HG03571 (cell line): ENCODE results near the gene SGPP1.
"Not testable (repeated sequence)": the region's sequence is repeated elsewhere in the genome, so short reads cannot be mapped to it uniquely, and the experiment has no call there.

ENCODE experiments used
- ATAC-seq: cut with Tn5 transposase; IDR thresholded peaks from one replicate; pipeline ENCODE4 v1.9.1; 2021; ENCODE audit not compliant: unreplicated experiment

Gene SGPP1

DNA sequence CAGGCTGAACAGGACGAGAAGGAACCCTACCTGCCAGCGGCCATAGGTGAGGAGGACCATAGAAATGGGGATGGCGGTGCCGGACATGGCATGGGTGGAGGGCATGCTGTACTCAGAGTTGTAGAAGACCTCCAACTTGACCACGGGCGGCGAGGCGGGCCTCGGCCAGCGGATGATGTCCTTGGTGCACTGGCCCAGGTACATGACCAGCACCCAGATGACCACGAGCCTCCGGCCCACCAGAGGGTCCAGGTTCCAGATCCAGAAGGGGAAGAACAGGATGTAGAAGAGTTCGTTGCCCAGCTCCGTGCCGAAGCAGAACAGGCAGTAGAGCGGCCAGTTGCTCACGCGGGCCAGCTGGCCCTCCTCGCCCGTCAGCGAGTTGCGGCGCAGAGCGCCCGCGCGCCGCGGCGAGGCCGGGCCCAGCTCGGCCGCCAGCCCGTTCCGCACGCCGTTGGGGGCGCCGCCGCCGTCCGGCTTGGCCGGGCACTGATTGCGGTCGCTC, 582 bp downstream of the SGPP1 start:
- peak; percentile 27 for ATAC-seq

DNA sequence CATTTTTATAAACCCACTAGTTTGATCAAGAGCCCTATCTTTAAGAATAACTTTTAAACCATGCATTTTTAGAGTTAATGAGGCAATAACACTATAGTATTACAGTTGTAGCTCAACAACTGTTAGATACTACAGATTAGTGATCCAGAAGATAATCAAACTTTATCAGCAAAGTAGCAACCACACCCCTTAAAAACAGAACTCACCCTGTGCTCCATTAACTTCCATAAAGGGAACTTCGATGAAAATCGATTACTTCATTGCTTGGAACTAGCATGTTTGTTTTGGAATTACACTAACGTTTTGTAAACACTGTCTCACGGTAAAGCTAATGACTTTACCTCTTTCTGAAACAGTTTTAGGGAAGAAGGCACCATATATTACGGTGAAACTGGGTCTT, 1.4 kb downstream of the SGPP1 start:
- no peak for ATAC-seq

DNA sequence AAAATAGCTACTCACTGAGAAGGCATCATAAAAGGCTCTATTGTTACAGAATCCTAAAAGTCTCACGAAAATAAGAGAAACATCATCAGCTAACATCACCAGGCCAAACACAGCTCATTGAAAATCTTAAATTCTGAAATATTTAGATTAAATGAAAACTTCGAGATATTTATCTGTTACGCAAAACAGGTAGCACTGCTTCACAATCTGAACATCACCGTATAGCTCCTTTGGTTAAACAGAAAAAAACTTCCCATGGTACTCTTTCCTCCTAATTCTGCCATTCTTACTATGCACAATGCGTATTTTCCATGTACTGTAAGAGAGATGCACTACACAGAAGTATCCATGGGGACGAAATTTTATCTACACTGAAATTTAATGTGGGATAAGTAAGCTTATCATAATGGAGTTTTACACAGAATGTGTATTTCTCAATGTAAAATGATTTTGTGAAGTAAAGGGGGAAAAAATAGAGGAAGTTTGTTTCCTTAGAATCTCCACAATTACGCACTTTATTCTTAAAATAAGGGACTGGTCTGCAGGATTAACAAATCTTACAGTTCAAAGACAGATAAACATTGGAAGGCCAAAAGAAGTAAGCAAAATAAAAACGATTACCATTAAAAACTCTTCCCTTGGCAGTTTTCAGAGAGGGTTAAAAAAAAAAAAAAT, 1.9 kb downstream of the SGPP1 start:
- no peak for ATAC-seq

DNA sequence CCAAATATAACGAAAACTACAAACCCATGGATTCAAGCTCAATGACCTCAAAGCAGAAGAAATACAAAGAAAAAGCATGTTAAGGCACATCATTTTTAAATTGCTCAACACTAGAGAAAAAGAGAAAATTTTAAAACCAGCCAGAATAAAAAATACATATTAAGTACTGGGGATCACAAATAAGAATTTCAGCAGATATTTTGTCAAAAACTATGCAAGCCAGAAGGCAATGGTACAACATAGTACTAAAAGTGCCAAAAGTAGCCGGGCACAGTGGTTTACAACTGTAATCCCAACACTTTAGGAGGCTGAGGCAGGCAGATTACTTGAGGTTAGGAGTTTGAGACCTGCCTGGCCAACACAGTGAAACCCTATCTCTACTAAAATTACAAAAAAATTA, 10.2 kb downstream of the SGPP1 start:
- ATAC-seq, result no peak

DNA sequence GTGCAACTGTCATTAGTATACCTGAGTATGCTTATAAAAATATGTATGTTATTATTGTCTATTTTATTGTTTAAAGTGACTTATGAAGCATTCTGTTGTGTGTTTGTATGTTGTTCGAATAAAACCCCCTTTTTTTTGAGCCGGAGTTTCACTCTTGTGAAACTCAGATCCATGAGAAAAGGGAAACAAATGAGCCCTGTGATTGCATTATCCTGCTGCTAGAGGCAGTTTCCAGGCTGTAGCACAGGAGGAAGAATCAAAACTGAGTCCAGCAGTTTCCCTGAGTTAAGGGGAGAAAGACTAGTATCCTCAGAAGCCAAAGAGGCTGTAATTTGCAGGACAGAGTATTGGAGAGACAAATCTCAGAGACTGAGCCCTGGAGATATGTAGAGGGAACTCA, 12.5 kb downstream of the SGPP1 start:
- ATAC-seq, result no peak

DNA sequence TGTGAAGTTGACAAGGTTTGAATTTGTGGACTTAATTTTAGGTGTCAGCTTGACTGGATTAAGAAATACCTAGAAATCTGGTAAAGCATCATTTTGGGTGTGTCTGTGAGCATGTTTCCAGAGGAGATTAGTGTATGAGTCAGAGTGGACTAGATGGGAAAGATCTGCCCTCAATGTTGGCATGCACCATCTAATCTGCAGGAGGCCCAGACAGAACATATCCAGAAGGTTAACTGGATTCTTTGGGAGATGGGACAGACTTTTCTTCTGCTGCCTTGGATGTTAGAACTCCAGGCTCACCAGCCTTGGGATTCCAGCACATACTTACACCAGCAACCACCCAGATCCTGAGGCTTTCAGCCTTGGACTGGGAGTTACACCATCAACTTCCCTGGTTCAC, 14.1 kb downstream of the SGPP1 start:
- ATAC-seq, result no peak

DNA sequence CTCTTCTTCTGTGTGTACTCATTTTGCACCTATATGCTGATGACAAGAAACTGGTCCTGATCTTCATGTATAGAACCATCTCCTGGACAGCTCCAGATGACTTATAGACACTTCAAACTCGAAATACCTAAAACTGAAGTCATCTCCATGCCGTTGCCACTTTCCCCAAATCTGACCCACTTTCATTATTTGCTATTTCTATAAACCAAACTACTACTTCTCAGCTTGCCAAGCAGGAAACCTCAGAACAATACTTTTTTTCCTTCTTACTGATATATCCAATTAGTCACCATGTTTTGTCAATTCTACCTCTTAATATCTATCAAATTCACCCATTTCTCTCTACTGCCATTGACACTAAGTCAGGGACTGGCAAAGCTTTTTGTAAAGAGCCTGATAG, 14.8 kb downstream of the SGPP1 start:
- ATAC-seq, result no peak

DNA sequence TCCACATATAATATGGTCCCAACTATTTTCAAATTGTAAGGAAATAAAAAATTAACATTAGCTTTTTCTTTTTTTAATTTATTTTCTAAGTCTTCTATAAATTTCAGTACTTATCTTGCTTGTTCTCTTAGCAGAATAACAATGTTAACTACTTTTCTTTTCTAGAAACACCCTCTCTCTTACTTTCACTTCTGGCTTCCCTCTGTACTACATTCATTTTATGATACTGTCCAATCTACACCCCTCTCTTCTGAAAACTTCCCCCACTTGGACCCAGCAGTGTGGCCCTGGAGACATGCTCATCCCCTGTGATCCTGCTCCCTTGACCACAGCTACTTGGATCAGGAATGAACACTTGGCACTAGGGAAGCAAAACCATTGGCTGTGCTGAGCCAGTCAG, 15.7 kb downstream of the SGPP1 start:
- no peak for ATAC-seq

DNA sequence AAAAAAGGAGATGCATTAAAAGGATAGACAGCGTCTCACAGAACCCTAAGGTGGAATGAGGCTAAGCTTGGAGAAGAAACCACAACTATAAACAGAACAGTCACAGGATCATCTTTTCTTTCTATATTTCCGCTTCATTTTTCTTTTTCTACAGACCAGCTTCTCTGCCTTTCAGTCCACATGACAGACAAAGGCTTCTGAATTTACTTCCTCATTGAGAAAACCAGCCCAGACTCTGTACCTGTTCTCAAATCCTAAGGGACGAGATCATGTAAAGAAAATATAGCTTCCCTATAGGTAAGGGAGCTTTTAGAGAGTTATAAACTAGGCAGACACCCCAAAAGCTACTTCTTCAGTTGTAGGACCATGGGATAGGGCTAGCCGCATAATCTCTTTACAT, 17.4 kb downstream of the SGPP1 start:
- ATAC-seq, result no peak

DNA sequence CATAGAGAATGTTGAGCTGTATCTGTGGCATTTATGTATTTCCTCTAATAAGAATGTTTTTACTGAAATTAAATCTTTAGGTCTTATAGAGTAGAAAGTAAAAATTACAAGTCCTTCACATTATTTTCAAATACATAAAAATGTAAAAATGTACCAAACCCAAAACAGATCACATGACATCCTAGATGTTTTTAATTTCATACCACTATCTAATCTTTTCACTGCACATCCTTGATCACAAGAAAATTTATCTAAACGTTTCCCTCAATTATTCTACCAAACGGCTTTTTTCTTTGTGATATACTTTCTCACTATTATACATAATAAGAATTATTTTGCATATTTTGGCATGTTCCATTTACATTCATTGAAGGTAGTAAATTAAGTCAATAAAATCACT, 18.3 kb downstream of the SGPP1 start:
- no peak for ATAC-seq

DNA sequence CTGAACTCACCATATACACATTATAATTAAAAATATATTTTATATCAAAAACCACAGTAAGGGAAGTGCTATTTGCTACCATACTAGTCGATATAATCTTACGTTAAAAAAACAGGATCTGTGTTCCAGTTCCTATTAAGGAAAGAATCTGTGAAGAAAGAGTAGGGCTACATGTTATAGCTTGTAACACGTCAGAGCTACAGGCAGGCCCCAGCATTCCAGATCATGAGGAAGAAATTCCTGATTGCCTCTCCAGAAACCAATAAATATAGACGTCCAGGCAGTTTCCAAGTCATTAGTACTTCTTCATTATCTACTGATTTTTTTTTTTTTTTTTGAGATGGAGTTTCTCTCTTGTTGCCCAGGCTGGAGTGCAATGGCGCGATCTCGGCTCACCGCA, 20.6 kb downstream of the SGPP1 start:
- ATAC-seq, result no peak

DNA sequence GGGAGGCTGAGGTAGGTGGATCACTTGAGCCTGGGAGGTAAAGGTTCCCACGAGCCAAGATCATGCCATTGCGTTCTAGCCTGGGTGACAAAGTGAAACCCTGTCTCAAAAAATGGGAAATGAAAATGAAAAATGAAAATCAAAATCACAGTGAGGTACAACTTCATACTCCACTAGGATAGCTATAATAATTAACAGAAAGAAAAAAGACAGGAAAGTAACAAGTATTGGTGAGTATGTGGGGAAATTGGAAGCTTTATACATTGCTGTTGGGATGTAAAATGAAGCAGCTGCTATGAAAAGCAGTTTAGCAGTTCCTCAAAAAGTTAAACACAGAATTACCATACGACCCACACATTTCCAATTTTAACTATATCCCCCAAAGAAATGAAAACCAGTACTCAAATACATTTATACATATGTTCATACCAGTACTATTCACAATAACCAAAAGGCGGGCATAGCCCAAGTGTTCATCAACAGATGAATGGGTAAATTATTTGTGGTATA, 22.2 kb downstream of the SGPP1 start:
- peak; percentile 65 for ATAC-seq

DNA sequence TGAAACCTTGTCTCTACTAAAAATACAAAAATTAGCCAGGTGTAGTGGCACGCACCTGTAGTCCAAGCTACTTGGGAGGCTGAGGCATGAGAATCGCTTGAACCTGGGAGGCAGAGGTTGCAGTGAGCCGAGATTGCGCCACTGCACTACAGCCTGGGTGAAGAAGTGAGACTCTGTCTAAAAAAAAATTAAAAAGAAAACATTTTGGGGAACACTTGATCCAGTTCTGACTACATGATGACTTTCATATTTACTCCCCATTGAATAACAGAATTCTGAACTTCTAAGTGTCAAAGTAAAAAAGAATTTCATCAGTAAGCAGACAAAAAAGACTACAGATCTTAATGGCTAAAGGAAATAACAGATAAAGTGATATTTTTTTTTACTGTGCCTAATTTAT, 25.3 kb downstream of the SGPP1 start:
- not testable (repeated sequence) for ATAC-seq

DNA sequence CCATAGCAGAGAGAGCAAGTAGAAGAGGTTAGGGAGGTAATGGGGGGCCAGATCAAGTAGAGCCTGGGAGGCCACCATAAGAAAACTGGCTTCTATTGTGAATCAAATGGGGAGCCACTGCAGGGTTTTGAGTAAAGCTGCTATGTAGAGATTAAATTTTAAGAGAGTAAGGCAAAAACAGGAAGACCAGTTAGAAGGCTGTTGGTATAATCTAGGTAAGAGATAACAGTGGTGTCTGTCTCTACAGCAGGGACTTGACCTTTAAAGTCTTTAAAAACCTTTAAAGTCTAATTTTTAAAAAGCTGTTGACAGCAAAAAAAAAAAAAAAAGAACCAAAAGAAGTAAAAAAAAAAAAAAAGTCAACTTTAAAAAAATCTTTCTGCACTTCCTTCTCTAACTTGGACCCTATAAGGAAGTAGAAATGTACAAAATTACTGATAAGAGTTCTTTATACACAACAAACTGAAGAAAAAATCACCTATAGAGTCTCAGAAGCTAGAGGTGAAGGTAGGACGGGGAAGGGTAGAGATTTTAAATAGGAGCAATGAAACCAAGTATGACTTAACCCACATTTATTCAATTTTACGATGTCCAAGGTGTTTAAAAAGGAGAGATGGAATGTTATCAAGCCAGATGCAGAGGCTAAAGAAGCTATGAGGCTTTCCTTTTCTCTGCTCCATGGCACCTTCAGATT, 26.1 kb downstream of the SGPP1 start:
- ATAC-seq, result no peak

DNA sequence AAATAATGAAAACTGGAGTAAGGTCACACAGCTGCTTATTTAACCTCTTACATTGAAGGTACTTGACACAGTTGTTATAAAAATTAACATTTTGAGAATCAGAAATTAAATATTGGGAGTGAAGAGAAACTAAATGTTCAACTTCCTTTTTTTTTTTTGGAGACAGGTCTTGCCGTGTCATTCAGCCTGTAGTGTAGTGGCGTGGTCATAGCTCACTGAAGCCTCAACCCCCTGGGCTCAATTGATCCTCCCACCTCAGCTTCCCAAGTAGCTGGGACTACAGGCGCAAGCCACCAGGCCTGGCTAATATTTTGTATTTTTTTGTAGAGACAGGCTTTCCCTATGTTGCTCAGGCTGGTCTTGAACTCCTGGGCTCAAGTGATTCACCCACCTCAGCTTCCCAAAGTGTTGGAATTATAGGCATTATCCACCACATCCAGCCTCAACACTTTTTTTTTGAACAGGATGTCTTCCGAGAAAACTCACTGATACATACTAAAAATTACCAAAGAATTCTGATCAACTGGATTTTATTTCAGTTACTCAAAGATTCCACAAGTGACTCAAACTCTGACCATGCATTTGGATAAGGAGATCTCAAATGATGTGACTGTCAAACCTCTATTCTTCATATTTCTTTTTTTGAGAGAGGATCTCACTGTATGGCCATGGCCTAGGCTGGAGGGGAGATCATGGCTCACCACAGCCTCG, 35.4 kb downstream of the SGPP1 start:
- ATAC-seq, result no peak

DNA sequence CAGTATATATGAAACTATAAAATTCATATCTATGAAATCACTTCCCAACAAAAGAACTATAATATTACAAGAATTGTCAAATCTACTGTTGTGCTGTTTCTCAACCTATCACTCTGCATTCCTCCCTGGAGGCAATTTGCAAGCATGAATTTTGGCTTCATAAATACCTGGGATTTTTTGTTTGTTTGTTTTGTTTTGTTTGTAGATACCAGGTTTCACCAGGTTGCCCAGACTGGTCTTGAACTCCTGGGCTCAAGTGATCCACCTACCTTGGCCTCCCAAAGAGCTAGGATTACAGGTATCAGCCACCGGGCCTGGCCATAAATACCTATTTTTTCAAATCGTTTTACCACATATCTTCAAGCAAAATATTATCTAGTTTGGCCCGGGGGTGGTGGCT, 38.7 kb downstream of the SGPP1 start:
- ATAC-seq, result no peak

DNA sequence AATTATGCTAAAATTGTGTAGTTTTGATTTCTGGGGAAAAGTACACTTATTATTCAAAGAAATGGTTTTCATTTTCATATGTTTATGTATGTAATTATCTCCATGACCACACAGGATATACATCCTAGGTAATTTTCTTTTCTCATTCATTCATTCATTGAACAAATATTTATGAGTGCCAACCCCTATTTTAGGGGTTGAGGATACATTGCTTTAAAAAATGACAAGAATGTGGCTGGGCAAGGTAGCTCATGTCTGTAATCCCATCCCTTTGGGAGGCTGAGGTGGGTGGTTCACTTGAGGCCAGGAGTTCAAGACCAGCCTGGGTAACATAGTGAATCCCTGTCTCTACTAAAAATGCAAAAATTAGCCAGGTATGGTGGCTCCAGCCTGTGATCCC, 40.9 kb downstream of the SGPP1 start:
- ATAC-seq, result no peak

DNA sequence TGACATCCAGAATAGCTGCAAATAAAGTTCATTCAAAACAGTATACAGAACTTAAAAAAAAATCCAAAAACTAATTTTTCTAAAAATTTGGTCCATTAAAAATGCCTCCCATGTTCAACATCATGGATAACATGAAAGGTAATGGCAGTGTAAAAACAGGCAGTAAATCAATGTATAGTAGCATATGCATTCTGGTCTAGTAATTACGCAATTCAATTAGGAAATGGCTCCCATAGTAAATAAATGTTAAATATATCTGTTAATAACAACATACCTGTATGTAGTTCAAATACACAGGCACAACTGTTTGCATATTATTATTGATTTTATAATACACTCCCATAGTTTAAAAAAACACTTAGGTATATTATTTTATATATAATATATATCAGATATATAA, 42.5 kb downstream of the SGPP1 start:
- ATAC-seq, result no peak

DNA sequence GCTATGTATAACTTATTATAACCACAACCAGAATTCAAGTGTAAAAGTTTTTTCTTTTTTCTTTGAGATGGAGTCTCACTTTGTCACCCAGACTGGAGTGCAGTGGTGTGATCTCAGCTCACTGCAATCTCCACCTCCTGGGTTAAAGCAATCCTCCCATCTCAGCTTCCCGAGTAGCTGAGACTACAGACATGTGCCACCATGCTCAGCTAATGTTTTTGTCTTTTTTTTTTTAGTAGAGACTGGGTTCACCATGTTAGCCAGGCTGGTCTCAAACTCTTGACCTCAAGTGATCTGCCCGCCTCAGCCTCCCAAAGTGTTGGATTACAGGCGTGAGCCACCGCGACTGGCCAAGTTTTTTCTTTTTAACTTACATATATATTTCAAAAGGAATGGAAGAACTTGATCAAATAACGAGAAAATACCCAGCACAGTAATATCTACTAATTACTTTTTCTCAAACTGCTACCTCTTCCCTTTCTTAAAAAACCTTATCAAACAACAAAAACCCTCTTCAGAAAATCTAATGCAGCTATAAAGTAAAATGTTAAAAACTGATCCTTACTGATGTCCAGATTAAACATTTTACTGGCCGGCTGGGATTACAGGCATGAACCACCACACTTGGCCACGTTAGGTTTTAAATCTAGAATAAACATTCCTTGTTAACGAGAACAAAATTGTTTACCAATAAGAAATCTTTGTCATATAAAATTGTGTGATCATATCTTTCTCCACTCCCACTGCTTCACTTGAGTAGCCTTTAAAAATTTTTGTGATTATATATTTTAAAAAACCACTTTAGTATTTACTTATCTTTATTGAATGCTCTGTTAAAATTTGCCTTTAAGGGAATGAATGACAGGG, 44.9 kb downstream of the SGPP1 start:
- no peak for ATAC-seq

DNA sequence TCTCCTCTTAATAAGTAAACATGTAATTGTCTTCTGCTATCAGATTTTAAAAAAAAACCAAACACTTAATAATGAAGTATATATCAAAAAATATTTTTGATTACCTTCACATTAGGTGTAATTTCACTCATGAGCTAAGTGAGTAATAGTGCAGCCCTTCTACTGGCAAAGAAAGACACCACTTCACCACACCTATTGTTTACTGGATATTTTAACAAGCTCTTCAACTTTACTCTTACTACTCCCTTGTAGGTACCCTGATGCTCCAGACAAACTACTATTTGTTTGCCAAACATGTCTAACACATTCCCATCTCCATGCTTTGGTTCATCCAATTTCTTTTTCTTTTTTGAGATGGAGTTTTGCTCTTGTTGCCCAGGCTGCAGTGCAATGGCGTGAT, 49.3 kb downstream of the SGPP1 start:
- ATAC-seq, result no peak

DNA sequence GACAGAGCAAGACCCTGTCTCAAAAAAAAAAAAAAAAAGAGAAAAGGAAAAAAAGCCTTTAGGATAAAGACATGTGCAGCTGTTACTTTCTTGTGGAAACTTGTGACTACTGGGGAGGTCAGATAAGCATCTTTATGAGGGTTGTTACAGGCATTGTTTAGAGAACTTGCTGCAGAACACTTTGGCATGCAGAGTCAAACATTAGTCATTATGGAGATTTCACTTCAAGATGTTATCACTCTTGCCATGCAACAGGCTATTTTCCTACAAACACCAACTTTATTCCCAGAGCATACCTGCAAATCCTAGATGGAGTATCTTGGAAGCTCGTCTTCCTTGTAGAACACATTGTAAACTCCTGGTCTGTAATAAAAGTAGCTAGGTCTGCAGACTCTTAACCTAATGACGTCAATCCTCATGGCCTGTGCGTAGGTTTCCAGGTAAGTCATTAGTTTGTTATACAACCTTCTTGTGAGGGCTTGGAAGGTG, 49.9 kb downstream of the SGPP1 start:
- ATAC-seq, result no peak
